ENCODE data around the gene CRYM. TPM values are rescaled to one million over a fixed set of nuclear protein-coding genes. Genes with fewer than 3 reads are reported as not detected.

The CRYM gene
- polyA plus RNA-seq, 3 donors = 10.0 to 11.0 (median 10.2) TPM

GRCh38 chr16:21222495-21223337 is 55.4 kb downstream of the CRYM start:
- DNase-seq (ENCODE audit: extremely low read depth in 1 of 11, low read depth in 9 of 11, low spot score in 4 of 11) = peak in 1 of 11 donors; percentile 12

DNA sequence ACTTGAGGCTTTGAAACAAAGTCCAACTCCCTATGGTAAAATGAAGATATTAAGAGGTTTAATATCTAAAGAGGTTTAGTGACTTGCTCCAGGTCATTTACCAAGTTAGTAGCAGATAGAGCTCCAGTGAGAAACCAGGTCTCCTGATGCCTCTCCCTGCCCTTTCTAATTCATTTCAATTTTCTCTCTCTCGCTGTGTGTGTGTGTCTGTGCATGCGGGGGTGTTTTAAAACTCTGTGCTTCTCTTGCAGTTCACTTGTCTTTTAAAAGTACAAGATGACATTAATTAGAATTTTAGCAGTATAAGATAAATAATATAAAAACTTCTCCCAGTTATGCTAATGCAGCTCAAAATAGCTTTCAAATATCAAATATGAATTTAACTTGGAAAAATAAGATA is 58.5 kb downstream of the CRYM start:
- DNase-seq (ENCODE audit: extremely low read depth in 1 of 11, low read depth in 9 of 11, low spot score in 4 of 11) = no peak

DNA sequence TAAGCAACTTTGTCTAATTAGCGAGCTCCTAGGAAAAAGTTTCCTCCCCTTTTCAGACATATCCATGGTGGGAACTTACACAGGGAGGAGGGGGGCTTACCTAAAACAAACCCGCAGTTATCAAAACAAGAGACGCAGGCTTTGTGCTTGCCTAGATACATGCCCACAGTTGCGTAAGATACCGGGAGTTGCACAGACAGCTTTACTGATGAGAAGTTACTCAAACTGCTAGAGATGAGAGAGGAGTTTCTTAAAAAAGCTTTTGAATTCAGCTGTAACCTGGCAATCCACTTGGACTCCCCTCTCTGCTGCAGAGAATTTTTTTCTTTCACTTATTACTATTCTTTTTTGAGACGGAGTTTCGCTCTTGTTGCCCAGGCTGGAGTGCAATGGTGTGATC is 59.9 kb downstream of the CRYM start:
- DNase-seq (ENCODE audit: extremely low read depth in 1 of 11, low read depth in 9 of 11, low spot score in 4 of 11) = no peak

DNA sequence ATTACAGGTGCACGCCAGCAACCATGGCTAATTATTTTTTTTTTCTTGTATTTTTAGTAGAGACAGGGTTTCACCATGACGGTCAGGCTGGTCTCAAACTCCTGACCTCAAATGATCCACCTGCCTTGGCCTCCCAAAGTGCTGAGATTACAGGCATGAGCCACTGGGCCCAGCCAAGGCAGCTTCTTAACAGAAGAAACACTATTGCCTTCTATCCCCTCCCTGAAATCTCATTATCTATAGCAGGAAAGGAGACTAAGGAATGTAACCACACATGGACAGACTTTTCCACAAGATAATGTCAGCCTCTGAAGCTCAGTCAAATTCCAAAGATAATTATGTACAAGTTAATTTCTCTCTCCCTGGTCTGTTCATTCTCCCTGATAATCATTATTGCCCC is 61.0 kb downstream of the CRYM start:
- DNase-seq (ENCODE audit: extremely low read depth in 1 of 11, low read depth in 9 of 11, low spot score in 4 of 11) = no peak

DNA sequence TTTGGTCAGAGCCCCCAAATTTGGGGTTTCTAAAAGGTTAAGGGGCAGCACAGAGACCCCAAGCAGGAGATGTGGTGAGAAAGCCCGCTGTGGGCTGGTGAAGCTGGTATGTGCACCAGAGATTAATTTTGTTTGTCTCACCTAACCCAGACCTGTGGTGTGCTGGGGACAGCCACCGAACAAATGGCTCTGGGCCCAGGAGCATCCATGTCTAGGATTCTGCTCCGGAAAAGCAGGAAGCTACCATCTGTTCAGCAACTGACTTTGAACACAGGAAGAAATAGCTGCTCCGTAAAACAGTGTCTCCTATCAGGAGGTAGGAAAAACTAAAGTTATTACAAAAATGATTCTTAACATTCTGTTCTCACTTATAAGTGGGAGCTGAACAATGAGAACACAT is 64.0 kb downstream of the CRYM start:
- no peak for DNase-seq (ENCODE audit: extremely low read depth in 1 of 11, low read depth in 9 of 11, low spot score in 4 of 11)

DNA sequence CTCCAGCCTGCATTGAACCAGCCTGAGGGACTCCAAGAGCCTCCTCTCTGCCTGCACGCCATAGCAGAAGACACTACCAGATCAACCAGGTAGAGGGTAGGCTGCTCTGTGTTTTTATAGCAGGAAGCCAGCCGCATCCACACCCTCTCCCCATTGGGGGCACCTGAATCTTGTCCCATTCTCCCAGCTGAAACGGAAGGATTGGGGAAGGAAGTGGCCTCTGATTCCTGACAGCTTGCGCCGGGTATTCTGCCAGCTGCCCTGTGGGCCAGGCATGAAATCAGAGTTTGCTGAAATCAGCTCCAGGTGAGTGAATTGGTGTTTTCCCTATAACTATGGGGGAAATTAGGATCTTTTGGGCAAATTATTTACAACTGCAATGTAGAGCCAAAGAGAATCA is 66.6 kb downstream of the CRYM start, which contains the start of gene ZP2:
Gene ZP2, minus strand, starts transcription at position 89 of the 400 bp plus-strand sequence. Its CDS starts 27 bp downstream, at position 62.
- DNase-seq (ENCODE audit: extremely low read depth in 1 of 11, low read depth in 9 of 11, low spot score in 4 of 11) = no peak

Other genes starting within 250 kb of the CRYM start
- gene DNAH3, start 127.4 kb downstream of the CRYM start, polyA plus RNA-seq (ENCODE audit: insufficient read length in 3 of 3) = 1 to 10 TPM in 1 of 3 donors, under 1 TPM in 2; 0.31 to 1.0 (median 0.46) TPM
- 10 to 100 TPM; 23.4 to 27.1 (median 26.6) TPM for gene LDAF1, start 119.6 kb downstream of the CRYM start, polyA plus RNA-seq (ENCODE audit: insufficient read length in 3 of 3)
- under 1 TPM in 2 of 3 donors, not detected in 1; 0.12 to 0.19 TPM for gene ZP2, start 66.7 kb downstream of the CRYM start, polyA plus RNA-seq (ENCODE audit: insufficient read length in 3 of 3)
- 1 to 10 TPM; 5.6 to 6.9 (median 5.8) TPM for gene ANKS4B, start 44.6 kb downstream of the CRYM start, polyA plus RNA-seq (ENCODE audit: insufficient read length in 3 of 3)